Panc1 (cell line): ENCODE results near the gene PABPN1.

Source experiments
- CTCF ChIP-seq: fragments of 450-650 bp; IDR thresholded peaks from 2 replicates; pipeline ENCODE4 v1.5.1; 2017; ENCODE audit warnings: mild to moderate bottlenecking
- POLR2AphosphoS5 ChIP-seq: IDR thresholded peaks from 2 replicates; pipeline ENCODE4 v1.6.1; 2012; ENCODE audit warnings: mild to moderate bottlenecking, low read depth, low read length, moderate library complexity
- REST ChIP-seq, 2 experiments: IDR thresholded peaks; 2 replicates each; pipeline ENCODE4 v1.6.1; 2011 to 2012; ENCODE audit warnings: low read depth in 2 of 2, control low read depth in 1 of 2, low read length in 1 of 2, mild to moderate bottlenecking in 1 of 2, moderate library complexity in 1 of 2; ENCODE audit not compliant: insufficient read depth in 1 of 2
- SIN3A ChIP-seq: IDR thresholded peaks from 2 replicates; pipeline ENCODE4 v1.6.1; 2012; ENCODE audit warnings: low read depth, mild to moderate bottlenecking, low read length, moderate library complexity, borderline replicate concordance; ENCODE audit not compliant: insufficient read depth

- TF ChIP-seq CTCF (no peak), REST (IDR thresholded peaks at IDR 0.05; ENCODE audit: insufficient read depth in 1 of 2, low read depth in 2 of 2, low read length in 1 of 2) (no peak), POLR2AphosphoS5 (no peak), SIN3A (no peak)
Observed at GRCh38 chr14:23357261-23357660, 36.0 kb downstream of the PABPN1 start.
